Keratinocyte (primary cell): Measurements from ENCODE around the gene GID4. TPM values are rescaled to one million over a fixed set of nuclear protein-coding genes. Genes with fewer than 3 reads are reported as not detected.

ENCODE experiments used
- DNase-seq: peaks from one replicate; pipeline ENCODE4 v3.0.0-alpha.2; 2011; ENCODE audit warnings: low read depth, missing footprints, low spot score
- FAIRE-seq: peaks from 2 replicates; lab custom pipeline; 2011; peaks lifted over from hg19 to GRCh38; lab: Jason Lieb, UNC
- H2AFZ ChIP-seq: 2 replicates; pipeline ENCODE4 v1.6.0; 2012; ENCODE audit warnings: low read length, control low read depth, inconsistent platforms; ENCODE audit not compliant: control insufficient read depth
- H3K27ac ChIP-seq: 2 replicates; pipeline ENCODE4 v1.5.1; 2011; ENCODE audit warnings: low read length; ENCODE audit not compliant: control insufficient read depth, insufficient read depth
- H3K27me3 ChIP-seq: 3 replicates; pipeline ENCODE4 v1.6.0; 2011; ENCODE audit warnings: low read length; ENCODE audit not compliant: control insufficient read depth, insufficient read depth; ENCODE audit errors: extremely low read depth
- H3K36me3 ChIP-seq, 2 experiments: 2 replicates in 1 of 2; 3 replicates in 1 of 2; pipeline ENCODE4 v1.5.1; 2011; ENCODE audit warnings: low read length in 2 of 2, mild to moderate bottlenecking in 1 of 2; ENCODE audit not compliant: control insufficient read depth in 2 of 2, insufficient read depth in 2 of 2; ENCODE audit errors: extremely low read depth in 1 of 2
- H3K4me1 ChIP-seq: 3 replicates; pipeline ENCODE4 v1.5.1; 2011; ENCODE audit warnings: low read length; ENCODE audit not compliant: control insufficient read depth, insufficient read depth; ENCODE audit errors: extremely low read depth
- H3K4me2 ChIP-seq: 3 replicates; pipeline ENCODE4 v1.6.0; 2011; ENCODE audit warnings: low read depth, low read length; ENCODE audit not compliant: control insufficient read depth, insufficient read depth; ENCODE audit errors: extremely low read depth
- H3K4me3 ChIP-seq, 3 experiments: fragments of 200-600 bp in 1 of 3; sonication (generic) in 1 of 3; 2 replicates in 2 of 3; 3 replicates in 1 of 3; pipeline ENCODE4 v1.5.1; 2011 to 2016; ENCODE audit warnings: low read length in 3 of 3, mild to moderate bottlenecking in 3 of 3, control low read depth in 2 of 3, inconsistent platforms in 1 of 3, low read depth in 1 of 3, mixed read lengths in 1 of 3, mixed run types in 1 of 3, moderate library complexity in 1 of 3; ENCODE audit not compliant: control insufficient read depth in 2 of 3, insufficient read depth in 2 of 3; ENCODE audit errors: extremely low read depth in 1 of 3
- H3K79me2 ChIP-seq: 2 replicates; pipeline ENCODE4 v1.6.0; 2012; ENCODE audit warnings: low read length; ENCODE audit not compliant: control insufficient read depth, insufficient read depth
- H3K9ac ChIP-seq: 3 replicates; pipeline ENCODE4 v1.6.0; 2011; ENCODE audit warnings: low read length; ENCODE audit not compliant: control insufficient read depth, insufficient read depth; ENCODE audit errors: extremely low read depth
- H3K9me1 ChIP-seq: 3 replicates; pipeline ENCODE4 v1.6.0; 2011; ENCODE audit warnings: low read length; ENCODE audit not compliant: control insufficient read depth, insufficient read depth; ENCODE audit errors: extremely low read depth
- H3K9me3 ChIP-seq: 2 replicates; pipeline ENCODE4 v1.5.1; 2012; ENCODE audit warnings: low read depth, low read length; ENCODE audit not compliant: control insufficient read depth
- H4K20me1 ChIP-seq: 3 replicates; pipeline ENCODE4 v1.6.0; 2011; ENCODE audit warnings: low read length; ENCODE audit not compliant: control insufficient read depth, insufficient read depth; ENCODE audit errors: extremely low read depth
- CTCF ChIP-seq, 3 experiments: IDR thresholded peaks in 1 of 3; conservative IDR thresholded peaks in 1 of 3; optimal IDR thresholded peaks in 1 of 3; 2 replicates in 2 of 3; 3 replicates in 1 of 3; pipeline versions ENCODE3 to v1.5.1; 2011; ENCODE audit warnings: low read length in 3 of 3, mild to moderate bottlenecking in 3 of 3, moderate library complexity in 2 of 3, control low read depth in 1 of 3, inconsistent platforms in 1 of 3; ENCODE audit not compliant: insufficient read depth in 2 of 3; ENCODE audit errors: extremely low read depth in 1 of 3
- EZH2 ChIP-seq: IDR thresholded peaks from one replicate; pipeline ENCODE4 v1.6.1; 2012; ENCODE audit warnings: inconsistent platforms, mild to moderate bottlenecking, low read length, moderate library complexity
- dilution Hi-C: fragments of 300-500 bp; cut with MboI; formaldehyde crosslinking; loops from one replicate; pipeline ENCODE4 v1.7.0; 2020; ENCODE audit warnings: low sequenced_read_pairs; ENCODE audit not compliant: extremely low pct_ligation_motif_present
- polyA plus RNA-seq, 5 experiments: library from polyadenylated mRNA; depleted of rRNA in 3 of 5; stranded (reverse) in 3 of 5; stranded (forward) in 1 of 5; unstranded in 1 of 5; fragments of >200 nt; gene quantifications; 1 replicate in 1 of 5; 2 replicates in 3 of 5; 3 replicates in 1 of 5; pipeline versions ENCODE4 v1.2.1 to v1.2.3, GENCODE V29; 2011 to 2012; ENCODE audit warnings: missing spikeins in 2 of 5, low read depth in 1 of 5, low replicate concordance in 1 of 5

The GID4 gene
- polyA plus RNA-seq, 1 donor (not counting 4 experiments of a cell fraction or from before 2014, with no cell fraction given), result 16.8 TPM

DNA sequence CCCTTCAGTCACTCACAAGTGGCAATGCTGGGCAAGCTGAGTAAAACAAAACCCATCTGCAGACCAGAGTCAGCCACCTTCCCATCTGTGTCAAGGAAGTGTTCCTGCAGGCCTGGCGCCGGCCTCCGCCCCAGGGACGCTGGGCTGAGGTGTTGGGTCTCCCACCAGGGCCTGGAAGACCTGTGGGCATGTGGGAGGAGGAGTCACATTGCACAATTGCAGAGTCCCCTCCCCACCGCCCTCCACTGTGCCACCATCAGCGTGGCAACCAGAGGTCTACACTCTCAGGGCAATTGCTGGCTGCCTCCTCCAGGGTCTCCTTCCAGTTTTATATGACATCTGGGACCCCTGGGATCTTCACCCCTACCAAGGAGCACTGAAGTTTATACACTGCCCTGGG is 66.4 kb downstream of the GID4 start:
- Histone ChIP-seq H3K36me3 (peaks cover 10 to 35% of the 10 kb centered on the region in 2 experiments), H3K27me3 (no peaks in the 10 kb centered on the region)
- dilution Hi-C loops, result no loop called here

GRCh38 chr17:18106211-18106610 is 67.0 kb downstream of the GID4 start:
- H2AFZ ChIP-seq, result no peak overlapping the region
- dilution Hi-C loops, result no loop called here
- H3K27me3 ChIP-seq, result no peaks in the 10 kb centered on the region
- no peak overlapping the region for H3K27ac ChIP-seq
- H3K4me1 ChIP-seq, result no peaks in the 10 kb centered on the region
- no peaks in the 10 kb centered on the region for H3K9me1 ChIP-seq
- DNase-seq, result no peak
- no peaks in the 10 kb centered on the region for H3K9me3 ChIP-seq
- H3K36me3 ChIP-seq, result peaks cover 10 to 31% of the 10 kb centered on the region in 2 experiments
- H3K4me2 ChIP-seq, result no peak overlapping the region
- no peak for FAIRE-seq
- H3K9ac ChIP-seq, result no peak overlapping the region
- TF ChIP-seq CTCF (optimal IDR thresholded peaks at IDR 0.05 in 1 of 3, IDR thresholded peaks at IDR 0.05 in 1 of 3, conservative IDR thresholded peaks at IDR 0.05 in 1 of 3; ENCODE audit: extremely low read depth in 1 of 3, insufficient read depth in 2 of 3, low read length in 3 of 3) (no peak), EZH2 (no peak)
- no peak overlapping the region for H3K4me3 ChIP-seq
- H3K79me2 ChIP-seq, result no peaks in the 10 kb centered on the region
- H4K20me1 ChIP-seq, result no peaks in the 10 kb centered on the region

More for the DNA sequence above, 66.4 kb downstream of the GID4 start:
- H3K9ac ChIP-seq, result no peak overlapping the region
- no peak for FAIRE-seq
- H2AFZ ChIP-seq, result no peak overlapping the region
- H3K4me3 ChIP-seq, result no peak overlapping the region
- H3K4me2 ChIP-seq, result no peak overlapping the region
- no peaks in the 10 kb centered on the region for H4K20me1 ChIP-seq
- H3K9me3 ChIP-seq, result no peaks in the 10 kb centered on the region
- no peaks in the 10 kb centered on the region for H3K79me2 ChIP-seq
- DNase-seq, result no peak
- H3K27ac ChIP-seq, result no peak overlapping the region
- no peak for TF ChIP-seq EZH2
- no peak for TF ChIP-seq CTCF (optimal IDR thresholded peaks at IDR 0.05 in 1 of 3, IDR thresholded peaks at IDR 0.05 in 1 of 3, conservative IDR thresholded peaks at IDR 0.05 in 1 of 3; ENCODE audit: extremely low read depth in 1 of 3, insufficient read depth in 2 of 3, low read length in 3 of 3)
- no peaks in the 10 kb centered on the region for H3K4me1 ChIP-seq
- H3K9me1 ChIP-seq, result no peaks in the 10 kb centered on the region
